ENCODE measurements around the gene CACNG3. TPM values are rescaled to one million over a fixed set of nuclear protein-coding genes. Genes with fewer than 3 reads are reported as not detected.

CACNG3 gene
- total and polyA plus RNA-seq, 2 of the 13 experiments (the other 11 are each of a cell fraction or from before 2014, with no cell fraction given): not detected

- TF ChIP-seq TSC22D2 (CRISPR knock-in tag; IDR thresholded peaks at IDR 0.05; ENCODE audit: borderline replicate concordance) (no peak), NR2C2 (CRISPR knock-in tag; IDR thresholded peaks at IDR 0.05; ENCODE audit: borderline replicate concordance) (no peak), GMEB1 (CRISPR knock-in tag; IDR thresholded peaks at IDR 0.05; ENCODE audit: borderline replicate concordance) (no peak), MED13 (CRISPR knock-in tag; IDR thresholded peaks at IDR 0.05) (no peak), PRDM4 (CRISPR knock-in tag; IDR thresholded peaks at IDR 0.05; ENCODE audit: borderline replicate concordance) (no peak), ZNF83 (CRISPR knock-in tag; IDR thresholded peaks at IDR 0.05; ENCODE audit: borderline replicate concordance) (no peak), ZFP36L1 (CRISPR knock-in tag; IDR thresholded peaks at IDR 0.05) (no peak)
Observed at GRCh38 chr16:24324421-24324820, 68.3 kb downstream of the CACNG3 start (continued).

GRCh38 chr16:24328835-24329452, 72.8 kb downstream of the CACNG3 start:
- in situ Hi-C loops (cut with HindIII; ENCODE audit: extremely low pct_ligation_motif_present, low pct_unique_long_range_greater_than_20kb): no loop called here
- POLR2A ChIA-PET: no interaction called here
- intact Hi-C loops (cut with micrococcal nuclease; ENCODE audit: unreplicated experiment): no loop called here
- H3K4me1 ChIP-seq (ENCODE audit: insufficient read depth, low read length): no peaks in the 10 kb centered on the region
- BruUV-seq (replicated peaks): no TSS peak
- no peak overlapping the region for H2AFZ ChIP-seq (ENCODE audit: low read length)
- no peak overlapping the region for H3K4me2 ChIP-seq (ENCODE audit: low read depth, low read length)
- ATAC-seq (no peak), DNase-seq (ENCODE audit: low spot score) (no peak), FAIRE-seq (no peak)
- no peaks in the 10 kb centered on the region for H3K36me3 ChIP-seq (replicated peaks in 1 of 2; ENCODE audit: control insufficient read depth in 1 of 2, insufficient read depth in 2 of 2, low read length in 2 of 2)
- H3K27me3 ChIP-seq (ENCODE audit: control insufficient read depth in 1 of 2, insufficient read depth in 2 of 2, low read length in 2 of 2): peaks cover 0 to 17% of the 10 kb centered on the region in 2 experiments; a peak in 3 of 5 replicates
- H4K20me1 ChIP-seq (ENCODE audit: insufficient read depth, low read length): no peaks in the 10 kb centered on the region
- no peaks in the 10 kb centered on the region for H3K9me3 ChIP-seq (ENCODE audit: low read length)
- no peak overlapping the region for H3K27ac ChIP-seq (ENCODE audit: extremely low read length, insufficient read depth, low read length)
- CTCF ChIA-PET (ENCODE audit: low intra/inter-chr PET ratio, low total read pairs): no interaction called here
- no peak overlapping the region for H3K4me3 ChIP-seq (replicated peaks in 1 of 3; ENCODE audit: insufficient read depth in 1 of 3, low read depth in 2 of 3, low read length in 3 of 3)
- 1% methylated on average over 14 of the region's 14 CpGs for WGBS (ENCODE audit: low lambda C conversion rate)
- no peak overlapping the region for H3K9ac ChIP-seq (ENCODE audit: insufficient read depth, low read depth, low read length)
- H3K79me2 ChIP-seq (ENCODE audit: insufficient read depth, low read length): no peaks in the 10 kb centered on the region
- no peak for TF ChIP-seq HNF1B (CRISPR knock-in tag; IDR thresholded peaks at IDR 0.05)
- no peak for TF ChIP-seq ZFP36 (IDR thresholded peaks at IDR 0.05; ENCODE audit: borderline replicate concordance, low read depth, low read length, partially characterized antibody)
- TF ChIP-seq IKZF5 (CRISPR knock-in tag; IDR thresholded peaks at IDR 0.05): no peak
- no peak for TF ChIP-seq SMYD3 (CRISPR knock-in tag; IDR thresholded peaks at IDR 0.05)
- TF ChIP-seq ZNF512 (CRISPR knock-in tag; IDR thresholded peaks at IDR 0.05): no peak
- TF ChIP-seq ZNF737 (CRISPR knock-in tag; IDR thresholded peaks at IDR 0.05; ENCODE audit: borderline replicate concordance): no peak
- no peak for TF ChIP-seq ZNF230 (CRISPR knock-in tag; IDR thresholded peaks at IDR 0.05)
